Epidermal melanocyte (primary cell): ENCODE measurements around the gene CIROP.

ENCODE experiments used
- DNase-seq: peaks from one replicate; pipeline ENCODE4 v3.0.0; 2011; ENCODE audit warnings: low spot score; ENCODE audit not compliant: insufficient read length

CIROP gene

DNA sequence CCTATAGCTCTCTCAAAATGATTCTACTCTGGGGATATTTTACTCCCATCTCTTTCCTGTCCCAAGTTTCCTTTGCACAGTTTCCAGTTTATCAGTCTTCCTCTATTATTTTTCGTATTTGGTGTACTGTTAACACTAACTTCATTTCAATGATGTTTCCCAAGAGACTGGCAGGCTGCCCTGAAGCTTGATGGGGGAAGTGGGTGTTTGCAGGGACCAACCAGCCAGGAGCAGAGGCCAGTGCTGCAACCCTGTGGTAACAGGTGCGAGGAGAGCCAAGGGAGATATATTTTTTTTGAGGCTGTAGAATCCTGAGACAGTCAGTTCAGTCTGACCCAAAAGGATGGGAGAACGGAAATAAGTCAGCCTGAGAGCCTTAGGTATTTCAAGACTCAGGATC lies 26.1 kb upstream of the CIROP start:
- DNase-seq = no peak

DNA sequence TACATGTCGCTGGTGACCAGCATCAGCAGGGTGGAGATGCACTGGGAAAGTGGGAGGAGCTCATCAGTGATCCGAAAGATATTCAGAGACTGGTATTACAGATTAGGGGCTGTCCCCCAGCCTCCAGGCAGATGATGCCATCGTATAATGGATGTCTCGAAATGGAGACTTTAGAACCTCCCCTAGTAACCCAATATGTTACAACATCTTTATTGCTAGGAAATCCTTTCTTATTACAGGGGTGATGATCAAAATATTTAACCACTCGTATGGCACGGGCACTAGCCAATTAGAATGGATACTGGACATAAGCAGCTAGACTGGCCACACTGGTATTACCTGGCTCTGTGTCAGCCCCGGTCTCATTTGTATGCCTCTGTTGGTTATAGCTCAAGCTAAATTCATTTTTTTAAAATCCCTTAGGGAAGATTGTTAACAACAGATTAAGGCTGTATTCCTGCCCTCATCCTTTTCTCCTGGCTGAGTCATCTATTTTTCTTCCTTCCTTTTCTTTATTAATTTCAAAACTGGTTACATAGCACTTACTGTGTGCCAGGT lies 25.0 kb upstream of the CIROP start:
- no peak for DNase-seq

DNA sequence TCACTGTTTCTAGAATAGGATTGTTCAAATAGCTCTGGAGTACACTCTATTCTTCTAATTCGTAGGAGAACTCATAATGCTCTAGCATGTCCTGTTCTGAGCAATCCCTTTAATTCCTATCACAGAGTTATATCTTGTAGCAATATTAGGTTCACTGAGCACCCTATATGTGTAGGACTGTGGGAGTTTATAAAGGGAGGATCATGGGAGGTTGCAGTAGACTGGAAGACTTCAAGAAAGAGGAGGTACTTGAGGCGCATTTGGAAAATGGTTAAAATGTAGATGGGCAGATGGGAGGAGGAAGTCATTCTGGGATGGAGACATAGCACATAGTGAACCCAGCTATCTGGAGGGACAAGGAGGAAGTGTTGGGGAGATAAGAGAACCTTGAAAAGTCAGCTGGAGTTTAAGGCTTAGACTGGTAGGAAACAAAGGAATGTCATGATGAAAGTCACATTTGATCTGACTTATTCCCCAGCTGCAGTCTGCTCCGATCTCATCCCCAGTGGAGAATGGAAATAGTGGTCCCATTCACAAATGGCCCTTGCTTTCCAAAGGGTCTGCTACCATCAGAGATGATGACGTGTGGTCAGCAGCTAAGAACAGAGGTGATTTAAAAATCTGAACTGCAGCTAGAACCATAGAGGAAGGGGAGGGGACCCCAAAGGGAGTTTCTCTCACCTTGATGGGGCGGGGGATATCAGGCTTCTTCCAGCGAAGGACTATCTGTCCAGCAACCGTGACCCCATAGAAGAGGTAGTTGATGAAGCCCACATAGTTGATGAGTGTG lies 24.4 kb upstream of the CIROP start:
- DNase-seq = no peak

DNA sequence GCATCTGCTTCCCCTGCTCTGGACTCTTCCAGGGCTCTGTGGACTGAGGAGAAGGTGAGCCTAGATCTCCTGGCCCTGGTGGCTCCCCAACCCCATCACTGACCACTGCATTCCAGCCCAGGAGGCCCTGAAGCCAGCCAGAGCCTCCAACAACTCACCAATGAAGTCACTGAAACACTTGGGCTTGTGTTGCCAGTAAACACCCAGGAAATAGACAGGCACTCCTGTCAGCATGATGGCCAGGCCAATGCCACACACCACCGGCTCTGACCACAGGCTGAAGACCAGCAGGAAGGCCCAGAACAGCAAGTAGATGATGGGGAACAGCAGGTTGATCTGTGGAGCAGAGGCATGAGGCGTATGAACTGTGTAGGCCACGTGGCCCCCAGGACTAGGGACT lies 23.1 kb upstream of the CIROP start:
- no peak for DNase-seq

DNA sequence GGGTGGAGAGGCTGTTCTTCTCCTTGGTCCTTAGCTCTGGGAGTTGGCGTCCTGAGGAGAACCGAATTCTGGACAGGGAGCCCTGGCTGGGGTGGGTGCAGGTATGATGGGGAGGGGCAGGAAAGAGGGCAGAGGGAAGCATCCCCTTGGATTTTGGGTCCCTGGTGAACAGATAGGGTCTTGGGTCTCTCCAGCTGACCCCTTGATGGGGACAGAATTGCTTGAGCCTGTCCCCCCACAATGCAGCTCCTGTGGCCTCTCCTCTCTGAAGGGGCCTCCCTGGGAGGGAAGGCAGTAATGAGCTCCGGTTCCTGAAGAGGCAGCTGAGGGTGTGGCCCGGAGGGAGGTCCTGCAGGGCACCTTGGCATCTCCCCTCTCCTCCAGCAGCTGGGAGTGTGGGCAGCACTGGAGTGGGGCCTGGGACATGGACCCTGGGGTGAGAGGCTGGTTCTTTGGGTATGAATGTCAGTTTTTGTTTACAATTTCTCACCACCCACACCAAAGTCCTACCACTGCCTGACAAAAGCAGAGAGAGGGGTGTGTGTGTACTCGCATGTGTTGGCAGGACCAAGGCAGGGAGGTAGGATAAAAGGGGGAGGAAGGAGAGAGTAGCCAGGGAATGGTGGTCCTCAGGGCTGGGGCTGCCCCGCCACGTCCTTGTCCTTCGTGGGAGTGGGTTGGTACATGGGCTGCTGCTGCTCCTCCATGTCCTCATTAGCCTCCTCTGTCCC lies 21.9 kb upstream of the CIROP start:
- DNase-seq = no peak

DNA sequence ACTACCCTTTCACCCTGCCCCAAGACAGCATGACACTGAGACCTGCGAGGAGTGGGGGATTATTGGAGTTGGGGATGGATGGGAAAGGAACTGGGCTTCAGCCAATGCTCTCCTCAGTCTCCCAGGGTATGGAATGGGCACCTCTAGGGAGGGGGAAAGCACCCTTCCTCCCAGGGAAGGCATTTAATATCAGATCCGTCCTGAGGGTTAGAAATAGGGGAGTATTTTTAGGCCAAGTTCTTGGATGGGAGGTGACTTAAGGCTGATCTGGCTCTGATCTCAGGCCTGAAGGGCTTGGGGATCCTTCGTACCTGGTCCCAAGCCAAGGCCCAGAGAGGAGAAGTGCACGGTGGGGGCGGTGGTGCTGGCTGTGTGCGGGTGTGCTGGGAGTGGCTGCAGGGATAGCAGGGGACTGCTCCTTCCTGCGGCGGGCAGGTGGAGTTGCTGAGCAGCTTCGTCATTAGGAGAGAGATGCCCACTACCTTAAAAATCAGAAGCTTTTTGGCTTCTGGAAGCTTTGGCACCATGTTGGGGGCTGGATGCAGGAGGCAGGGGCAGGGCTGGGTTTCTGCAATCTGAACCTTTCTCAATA lies 21.2 kb upstream of the CIROP start:
- no peak for DNase-seq

DNA sequence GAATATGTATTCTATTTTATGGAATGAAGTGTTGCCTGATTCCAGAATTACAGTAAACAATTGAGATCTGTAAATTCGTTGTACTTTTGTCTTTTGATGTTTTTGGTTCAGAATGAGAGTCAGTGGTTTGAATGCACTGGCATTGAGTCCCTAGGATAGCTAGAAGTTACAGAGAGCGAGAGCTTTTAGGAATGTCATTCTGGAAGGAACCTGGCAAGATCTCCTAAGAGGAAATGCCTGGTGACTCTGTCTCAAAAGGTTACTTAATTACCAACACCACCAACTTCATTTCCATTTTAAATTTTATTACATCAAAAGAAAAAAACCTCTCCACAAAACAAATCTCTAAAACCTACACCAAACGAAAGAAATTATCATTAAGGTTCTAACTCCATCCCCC lies 20.2 kb upstream of the CIROP start:
- no peak for DNase-seq

DNA sequence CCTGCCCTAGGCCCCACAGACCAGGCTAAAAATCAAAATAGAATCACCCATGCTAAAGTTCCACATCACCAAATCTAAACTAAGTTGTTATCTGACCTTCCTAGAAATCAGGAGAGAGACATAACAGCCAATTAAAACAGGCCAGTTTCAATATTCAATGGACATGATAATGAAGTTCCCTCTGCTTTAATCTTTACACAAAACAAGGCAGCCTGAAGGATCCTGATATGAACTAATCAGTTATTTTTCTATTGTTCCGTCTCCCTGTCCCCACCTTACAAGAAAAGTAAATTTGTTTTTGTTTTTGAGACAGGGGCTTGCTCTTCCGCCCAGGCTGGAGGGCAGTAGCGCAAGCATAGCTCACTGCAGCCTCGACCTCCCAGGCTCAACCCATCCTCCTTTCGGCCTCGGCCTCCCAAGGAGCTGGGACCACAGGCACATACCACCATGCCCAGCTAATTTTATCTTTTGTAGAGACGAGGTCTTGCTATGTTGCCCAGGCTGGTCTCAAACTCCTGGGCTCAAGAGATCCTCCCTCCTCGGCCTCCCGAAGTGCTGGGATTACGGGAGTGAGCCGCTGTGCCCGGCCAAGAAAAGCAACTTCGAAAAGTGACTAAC lies 19.7 kb upstream of the CIROP start:
- DNase-seq = no peak

DNA sequence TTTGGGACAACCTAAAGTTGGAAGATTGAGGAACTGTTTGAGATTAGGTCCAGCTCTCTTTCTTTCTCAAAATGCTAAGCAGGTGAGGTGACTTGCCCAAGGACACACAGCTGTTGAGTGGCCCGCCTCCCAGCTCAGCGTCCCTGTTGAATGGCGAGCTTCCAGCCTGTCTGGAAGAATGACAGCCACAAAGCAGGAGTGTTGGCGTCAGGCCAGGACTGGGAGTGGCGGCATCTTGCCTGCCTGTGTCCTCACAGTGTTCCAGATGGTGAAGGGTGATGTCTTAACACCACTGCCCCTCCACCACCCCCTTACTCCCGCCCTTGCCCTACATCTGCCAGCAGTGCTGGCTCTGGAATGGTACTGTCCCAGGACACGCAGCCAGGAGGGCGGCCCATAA lies 18.6 kb upstream of the CIROP start:
- no peak for DNase-seq

DNA sequence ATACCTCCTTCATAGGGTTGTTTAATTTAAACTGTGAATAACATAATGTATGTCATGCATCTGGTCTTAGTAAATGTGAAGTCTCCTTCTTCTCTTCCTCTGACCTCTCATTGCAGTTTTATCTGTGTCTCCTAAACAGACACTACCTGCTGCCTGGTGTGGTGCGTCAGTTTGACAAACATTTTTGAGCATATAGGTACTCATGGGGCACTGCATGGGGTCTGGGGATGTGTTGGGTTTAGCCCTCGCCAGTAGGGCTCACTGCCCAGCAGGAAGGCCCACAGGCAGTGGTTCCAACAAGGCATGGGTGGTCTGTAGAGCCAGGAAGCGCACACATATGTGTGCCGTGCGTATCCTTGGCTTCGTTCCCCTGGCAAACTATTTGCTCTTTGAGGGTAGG lies 17.3 kb upstream of the CIROP start:
- DNase-seq = no peak

DNA sequence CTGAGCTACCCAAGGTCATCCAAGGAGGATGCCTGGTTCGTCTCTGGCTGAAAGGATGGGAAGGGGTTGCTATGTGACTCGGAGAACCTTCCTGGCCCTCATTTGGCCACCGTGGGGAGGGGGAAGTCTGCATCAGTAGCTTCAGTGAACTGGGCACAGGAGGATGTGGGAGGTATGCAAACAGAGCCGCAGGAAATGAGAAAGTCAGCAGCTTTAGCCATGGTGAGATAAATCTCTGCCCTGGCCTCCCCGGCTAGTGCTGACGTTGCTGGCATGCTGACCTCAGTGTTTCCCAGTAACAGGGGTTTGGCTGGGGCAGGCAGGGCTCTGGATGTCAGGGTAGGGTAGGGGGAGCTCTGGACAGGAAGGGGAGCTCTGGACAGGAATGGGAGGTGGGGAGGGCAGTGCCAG lies 16.6 kb upstream of the CIROP start:
- DNase-seq = no peak

DNA sequence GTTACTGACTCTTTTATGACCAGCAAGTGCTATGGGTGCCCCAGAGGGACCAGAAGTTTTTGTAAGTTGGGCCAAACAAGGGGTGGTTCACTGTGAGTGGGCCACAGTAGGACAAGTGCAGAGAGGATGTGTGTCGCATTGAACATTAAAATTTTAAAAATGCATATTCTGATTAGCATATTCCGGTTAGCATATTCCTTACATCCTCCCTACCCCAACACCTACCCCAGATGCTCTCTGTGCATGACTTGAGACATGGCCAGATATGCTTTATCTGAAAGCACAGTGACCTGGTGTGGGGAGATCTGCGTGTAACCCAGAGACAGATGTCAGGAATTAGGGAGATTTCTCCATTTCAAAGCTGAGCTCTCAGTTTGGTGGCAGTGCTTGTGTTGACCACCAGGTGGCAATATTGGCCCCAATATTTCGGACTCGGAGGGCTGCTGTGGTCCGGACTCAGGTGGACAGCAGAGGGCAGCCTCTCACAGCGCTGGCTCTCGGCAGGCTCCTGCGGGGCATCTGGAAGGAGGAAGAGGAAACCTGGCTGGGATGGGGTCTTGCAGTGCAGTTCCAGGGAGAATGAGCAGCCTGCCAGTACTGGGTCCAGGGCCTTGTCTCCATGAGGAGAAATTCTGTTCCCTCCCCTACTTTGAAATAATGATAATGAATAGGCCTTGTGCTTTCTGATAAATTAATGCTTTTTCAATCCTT lies 15.9 kb upstream of the CIROP start:
- peak; percentile 92 for DNase-seq

DNA sequence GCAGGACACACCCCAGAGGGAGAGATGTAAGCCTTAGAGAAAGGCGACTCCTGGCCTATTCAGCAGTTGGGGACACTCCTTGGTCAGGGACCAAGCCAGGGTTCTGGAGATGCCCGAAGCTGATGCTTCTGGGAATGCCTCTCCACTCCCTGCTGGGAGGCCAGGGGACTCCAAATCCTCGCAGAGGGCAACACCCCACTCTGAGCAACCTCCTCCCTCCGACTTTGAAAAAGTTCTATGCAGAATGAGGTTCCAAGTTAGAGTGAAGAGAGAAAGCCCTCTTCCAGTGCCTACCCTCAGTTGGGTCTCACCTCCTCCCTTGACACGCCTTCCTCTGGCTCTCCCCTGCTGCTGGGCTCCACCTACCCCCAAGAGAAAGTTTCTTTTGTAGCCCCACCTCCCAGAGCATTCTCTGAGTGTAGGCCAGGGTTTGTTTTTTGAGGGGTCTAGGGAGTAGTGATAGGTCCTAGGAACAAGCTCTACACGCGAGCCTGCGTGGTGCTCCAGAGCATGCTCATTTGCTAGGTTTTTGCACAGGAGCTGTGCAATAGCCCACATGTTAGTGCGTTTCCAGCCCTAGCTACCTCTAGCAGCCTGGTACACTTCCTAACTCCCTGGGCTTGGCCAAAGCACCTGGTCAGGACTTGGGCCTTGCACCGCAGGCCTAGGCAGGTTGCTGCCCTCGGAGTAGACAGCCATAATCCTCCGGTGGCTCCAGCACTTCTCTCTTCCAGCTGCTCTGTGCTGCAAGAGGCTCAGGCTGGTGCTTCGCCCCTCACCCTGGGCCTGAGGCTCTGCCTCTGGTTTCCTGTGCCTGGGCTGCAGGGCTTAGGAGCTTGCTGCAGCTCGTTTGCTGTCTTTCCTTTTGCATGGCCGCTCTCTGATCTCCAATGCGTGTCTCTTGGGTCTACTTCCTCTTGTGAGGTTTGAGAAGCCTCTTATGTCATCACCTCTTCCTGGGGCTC lies 14.9 kb upstream of the CIROP start:
- DNase-seq = no peak

DNA sequence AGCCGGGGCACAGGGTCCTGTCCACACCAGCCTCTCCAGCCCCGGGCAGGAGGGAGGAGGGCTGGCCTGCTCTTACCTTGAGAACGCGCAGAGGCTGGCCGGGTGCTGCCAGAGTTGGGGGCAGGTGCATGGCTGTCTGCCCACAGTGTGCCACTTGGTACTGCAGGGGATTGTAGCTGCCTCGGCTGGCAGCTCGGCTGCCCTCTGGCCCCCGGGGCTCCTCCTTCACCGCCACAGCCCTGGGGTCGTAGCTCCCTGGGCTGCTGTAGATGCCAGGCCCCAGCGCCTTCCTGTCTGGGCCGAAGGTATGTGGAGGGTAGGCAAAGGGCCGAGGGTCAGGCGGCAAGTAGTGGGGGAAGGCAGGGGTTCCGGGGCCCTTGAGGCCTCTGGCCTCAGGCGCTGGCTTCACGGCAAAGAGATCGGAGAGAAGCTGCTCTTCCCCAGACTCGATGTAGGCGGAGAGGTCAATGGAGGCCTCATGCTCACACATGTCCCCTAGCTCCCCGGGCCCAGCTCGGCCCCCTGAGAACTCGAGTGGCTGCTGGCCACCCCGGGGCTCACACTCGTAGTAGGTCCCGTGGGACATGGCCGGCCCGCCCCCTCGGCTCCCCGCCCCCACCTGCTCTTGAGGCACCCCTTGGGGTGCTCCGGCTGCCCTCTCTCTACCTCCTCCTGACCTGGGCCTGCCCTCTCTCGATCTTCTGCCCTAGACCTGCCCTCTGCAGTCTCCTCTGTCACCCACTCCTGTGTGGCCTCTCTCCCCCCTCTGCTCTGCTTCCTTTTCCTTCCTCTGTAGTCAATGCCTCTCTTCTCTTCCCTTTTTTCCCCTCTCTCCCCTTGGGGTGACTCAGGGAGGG lies 13.9 kb upstream of the CIROP start, which contains the start of gene CEBPE:
Gene CEBPE, minus strand, starts transcription at position 750 of the 857 bp plus-strand sequence. Its CDS starts 164 bp downstream, at position 586.
- no peak for DNase-seq

DNA sequence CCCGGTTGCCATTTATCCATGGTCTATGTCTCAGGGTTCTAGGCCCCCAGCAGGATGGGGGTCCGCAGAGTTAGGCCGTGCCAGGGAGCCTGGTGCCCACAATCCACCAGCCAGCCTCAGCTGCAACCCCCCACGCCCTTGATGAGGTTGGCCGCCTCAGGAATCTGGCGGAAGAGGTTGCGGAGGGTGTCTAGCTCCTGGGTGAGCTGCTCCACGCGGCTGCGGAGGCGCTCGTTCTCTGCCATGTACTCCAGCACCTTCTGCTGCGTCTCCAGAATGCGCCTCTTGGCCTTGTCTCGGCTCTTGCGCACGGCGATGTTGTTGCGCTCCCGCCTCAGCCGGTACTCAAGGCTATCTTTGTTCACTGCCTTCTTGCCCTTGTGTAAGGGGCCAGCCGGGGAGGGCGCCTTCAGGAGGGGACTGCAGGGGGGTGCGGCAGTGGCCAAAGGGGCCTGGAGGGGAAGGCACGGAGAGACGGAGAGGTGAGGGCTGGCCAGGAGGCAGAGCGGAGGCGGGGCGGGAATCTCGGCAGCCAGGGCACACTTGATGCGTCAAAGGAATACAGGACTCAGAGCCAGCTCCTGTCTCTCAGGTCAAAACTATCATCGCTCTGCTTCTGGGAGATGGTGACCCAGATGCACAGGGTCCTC lies 12.7 kb upstream of the CIROP start:
- DNase-seq = no peak

DNA sequence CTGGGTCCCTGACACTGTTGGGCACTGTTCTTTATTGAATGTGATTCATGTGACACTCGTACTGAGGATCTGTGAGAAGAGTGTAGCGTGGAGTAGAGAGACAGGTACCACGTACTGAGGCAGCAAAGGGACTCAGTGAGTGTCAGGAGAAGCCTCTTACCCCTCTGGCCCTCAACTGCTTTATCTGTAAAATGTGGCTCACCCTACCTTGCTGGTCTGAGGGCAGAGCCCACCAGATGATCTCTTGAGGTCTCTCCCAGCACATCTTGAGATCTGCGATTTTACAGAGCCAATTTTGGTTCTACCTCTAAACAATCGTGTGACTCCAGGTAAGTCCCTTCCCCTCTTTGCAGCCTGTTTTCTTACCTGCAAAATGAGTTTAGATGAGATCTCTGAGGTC lies 11.1 kb upstream of the CIROP start:
- no peak for DNase-seq

DNA sequence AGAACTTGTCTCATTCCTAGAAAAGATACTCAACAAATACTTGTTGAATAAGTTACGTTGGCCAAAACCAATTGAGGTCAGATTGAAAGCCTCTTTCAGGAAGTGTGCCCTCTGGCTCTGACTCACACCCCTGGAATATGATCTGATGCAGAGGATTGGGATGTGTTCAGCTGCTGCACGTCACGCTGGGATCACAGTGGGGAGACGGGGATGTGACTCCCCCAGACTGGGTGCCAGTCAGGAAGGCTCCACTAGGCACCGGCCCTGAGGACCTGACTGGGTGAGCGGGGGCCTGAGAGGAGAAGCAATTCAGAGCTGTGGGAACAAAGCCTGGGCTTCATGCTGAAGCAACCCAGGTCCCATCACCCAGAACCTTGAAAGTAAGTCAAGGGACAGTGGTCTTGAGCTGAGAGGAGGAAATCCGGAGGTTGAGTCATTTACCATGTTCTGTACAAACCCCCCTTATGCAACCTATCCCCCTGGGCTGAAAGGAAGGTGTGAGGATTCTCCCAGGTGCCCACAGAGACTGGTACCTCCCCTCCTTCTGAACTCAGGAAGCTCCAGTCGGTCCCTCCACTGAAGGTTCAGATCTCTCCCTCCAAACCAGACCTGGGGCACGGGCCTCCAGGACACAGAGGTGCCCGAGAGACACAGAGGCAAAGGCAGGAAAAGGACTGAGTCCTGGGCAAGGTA lies 10.4 kb upstream of the CIROP start:
- DNase-seq = peak; percentile 66

DNA sequence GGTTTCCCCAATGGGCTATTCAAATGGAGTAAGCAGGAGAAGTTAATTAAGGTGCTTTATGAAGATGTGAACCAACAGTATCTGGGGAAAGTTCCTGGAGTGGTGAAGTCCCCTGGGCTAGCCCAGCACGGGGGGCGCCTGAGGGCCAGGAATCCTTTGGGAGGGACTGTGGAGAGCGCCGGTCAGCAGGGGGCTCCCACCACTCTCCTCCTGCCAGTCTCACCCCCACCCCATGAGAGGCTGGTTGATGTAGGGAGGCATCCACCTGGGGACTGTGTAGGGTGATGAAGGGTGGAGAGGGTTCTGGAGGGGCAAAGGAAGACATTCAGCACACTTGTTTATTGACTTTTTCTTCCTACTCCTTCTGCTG lies 9.9 kb upstream of the CIROP start:
- no peak for DNase-seq
